GM12878 (cell line): ENCODE results near the gene MEN1. TPM values are rescaled to one million over a fixed set of nuclear protein-coding genes. Genes with fewer than 3 reads are reported as not detected.

ENCODE experiments used
- ATAC-seq: fragments of 200-7000 bp; cut with Tn5 transposase; 3 replicates; pipeline ENCODE4 v1.9.1; 2020; ENCODE audit warnings: mild to moderate bottlenecking, moderate library complexity
- BruUV-seq: library from RNA; stranded (reverse); fragments of 400-500 nt; replicated peaks from 2 replicates; lab custom pipeline; 2021; lab: Mats Ljungman, UMichigan
- CTCF ChIA-PET: fragments of 300-600 bp; sonication (Branson Sonifier 250); formaldehyde crosslinking; extraction: SDS; loops from one replicate; lab custom pipeline; 2021; ENCODE audit warnings: inconsistent platforms; lab: Yijun Ruan, JAX
- POLR2A ChIA-PET: fragments of 350-600 bp; formaldehyde crosslinking; extraction: SDS; loops from one replicate; lab custom pipeline; 2021; ENCODE audit warnings: inconsistent platforms; lab: Charles Lee
- RAD21 ChIA-PET: fragments of 300-600 bp; sonication (Branson Sonifier 250); formaldehyde crosslinking; loops from one replicate; lab custom pipeline; 2023; ENCODE audit warnings: antibody characterized with exemption; ENCODE audit not compliant: unreplicated experiment; lab: Charles Lee
- SMC1A ChIA-PET: fragments of 300-600 bp; sonication (Branson Sonifier 250); formaldehyde crosslinking; loops from one replicate; lab custom pipeline; 2023; ENCODE audit not compliant: unreplicated experiment, uncharacterized antibody; lab: Charles Lee
- DNase-seq: peaks from one replicate; pipeline ENCODE4 v3.0.0-alpha.2; 2011; ENCODE audit warnings: low read depth, low spot score
- FAIRE-seq: peaks from 3 replicates; lab custom pipeline; 2011; peaks lifted over from hg19 to GRCh38; lab: Jason Lieb, UNC
- H2AFZ ChIP-seq: 2 replicates; pipeline ENCODE4 v1.6.0; 2011; ENCODE audit warnings: low read depth, low read length, control low read depth; ENCODE audit not compliant: control insufficient read depth
- H3K27ac ChIP-seq: 2 replicates; pipeline ENCODE4 v1.5.1; 2011; ENCODE audit warnings: control low read depth; ENCODE audit not compliant: control insufficient read depth, insufficient read depth
- H3K27me3 ChIP-seq, 2 experiments: replicated peaks in 1 of 2; 2 replicates each; pipeline versions ENCODE4 v1.6.0 to v1.6.1; 2011; ENCODE audit warnings: low read length in 1 of 2; ENCODE audit not compliant: control insufficient read depth in 2 of 2, insufficient read depth in 2 of 2
- H3K36me3 ChIP-seq, 2 experiments: 2 replicates each; pipeline ENCODE4 v1.5.1; 2011; ENCODE audit warnings: low read length in 1 of 2; ENCODE audit not compliant: control insufficient read depth in 2 of 2, insufficient read depth in 2 of 2
- H3K4me1 ChIP-seq: 2 replicates; pipeline ENCODE4 v1.6.1; 2011; ENCODE audit warnings: mild to moderate bottlenecking, low read length, moderate library complexity, mixed read lengths; ENCODE audit not compliant: control insufficient read depth, insufficient read depth
- H3K4me2 ChIP-seq: 2 replicates; pipeline ENCODE4 v1.6.0; 2011; ENCODE audit warnings: control low read depth; ENCODE audit not compliant: control insufficient read depth, insufficient read depth
- H3K4me3 ChIP-seq: fragments of 200-600 bp; sonication (generic); 2 replicates; pipeline ENCODE4 v1.5.1; 2016
- H3K79me2 ChIP-seq: 2 replicates; pipeline ENCODE4 v1.6.0; 2011; ENCODE audit warnings: low read length; ENCODE audit not compliant: control insufficient read depth, insufficient read depth
- H3K9ac ChIP-seq: 2 replicates; pipeline ENCODE4 v1.8.0; 2011; ENCODE audit warnings: low read length, control low read depth, mixed read lengths; ENCODE audit not compliant: control insufficient read depth, insufficient read depth
- H3K9me3 ChIP-seq: replicated peaks from 3 replicates; pipeline ENCODE4 v1.5.1; 2011; ENCODE audit warnings: mild to moderate bottlenecking, low read length; ENCODE audit not compliant: control insufficient read depth, insufficient read depth
- H4K20me1 ChIP-seq: 2 replicates; pipeline ENCODE4 v1.6.0; 2011; ENCODE audit not compliant: control insufficient read depth, insufficient read depth
- ATF3 ChIP-seq: IDR thresholded peaks from 2 replicates; pipeline ENCODE4 v1.6.1; 2011; ENCODE audit warnings: low read depth, mild to moderate bottlenecking, low read length, moderate library complexity, borderline replicate concordance; ENCODE audit errors: extremely low read depth
- EED ChIP-seq: sonication (generic); IDR thresholded peaks from 2 replicates; pipeline ENCODE4 v1.6.1; 2016; ENCODE audit warnings: antibody characterized with exemption, low read depth
- ELK1 ChIP-seq: IDR thresholded peaks from 2 replicates; pipeline ENCODE4 v1.6.1; 2012; ENCODE audit warnings: low read depth, low read length, improper control_type of control experiment
- KLF5 ChIP-seq: fragments of 450-650 bp; IDR thresholded peaks from 2 replicates; pipeline ENCODE4 v1.6.1; 2014; ENCODE audit warnings: mild to moderate bottlenecking; ENCODE audit not compliant: partially characterized antibody
- MTA3 ChIP-seq: IDR thresholded peaks from 2 replicates; pipeline ENCODE4 v1.6.1; 2012; ENCODE audit warnings: low read length, inconsistent platforms, borderline replicate concordance
- RCOR1 ChIP-seq: conservative IDR thresholded peaks from 2 replicates; pipeline ENCODE4 v1.6.1; 2012; ENCODE audit warnings: low read depth, low read length, improper control_type of control experiment
- WGBS: methylation state at CpG from one replicate; pipeline ENCODE4 v1.1.6; 2016; ENCODE audit warnings: low lambda C conversion rate; ENCODE audit not compliant: insufficient replicate concordance, insufficient coverage; ENCODE audit errors: missing lambda C conversion rate; 5-methylcytosine and 5-hydroxymethylcytosine counted together
- in situ Hi-C: fragments of 300-500 bp; cut with MboI; formaldehyde crosslinking; loops from 9 replicates; pipeline ENCODE4 v1.14.3; 2018; ENCODE audit warnings: mixed read lengths
- intact Hi-C: fragments of 100-400 bp; cut with micrococcal nuclease; formaldehyde crosslinking; loops from one replicate; pipeline ENCODE4 v1.14.2; 2022; ENCODE audit not compliant: unreplicated experiment
- polyA plus RNA-seq, 11 experiments: library from polyadenylated mRNA; depleted of rRNA in 4 of 11; unstranded in 6 of 11; stranded (reverse) in 5 of 11; fragments of >200 nt; fragmentation: Nextera tagmentation in 4 of 11; fragmentation: Illumina TruSeq in 1 of 11; extraction: Ambion mirVana in 4 of 11; extraction: Trizol in 1 of 11; gene quantifications; 1 replicate in 1 of 11; 2 replicates in 10 of 11; pipeline versions ENCODE4 v1.2.1 to v1.2.3, GENCODE V29; 2011 to 2016; ENCODE audit warnings: inconsistent platforms in 2 of 11, missing spikeins in 2 of 11, low read depth in 1 of 11
- total RNA-seq, 4 experiments: library from RNA; depleted of rRNA in 3 of 4; stranded (reverse); fragments of >200 nt in 3 of 4; fragmentation: Illumina TruSeq in 1 of 4; extraction: Trizol in 1 of 4; gene quantifications; 2 replicates each; pipeline versions ENCODE4 v1.2.1 to v1.2.3, GENCODE V29; 2013 to 2021

Gene MEN1
- total and polyA plus RNA-seq, 10 of the 15 experiments (the other 5 are each of a cell fraction or from before 2014, with no cell fraction given), result 2.5 to 39.7 (median 20.7) TPM

- Histone ChIP-seq H3K27me3 (no peaks in the 10 kb centered on the region), H3K9me3 (no peaks in the 10 kb centered on the region), H3K27ac (no peak overlapping the region), H3K9ac (no peak overlapping the region), H3K79me2 (no peaks in the 10 kb centered on the region), H3K4me2 (no peak overlapping the region), H3K36me3 (no peaks in the 10 kb centered on the region; a peak in 1 of 4 replicates), H2AFZ (no peak overlapping the region), H3K4me3 (no peak overlapping the region), H4K20me1 (no peaks in the 10 kb centered on the region), H3K4me1 (no peaks in the 10 kb centered on the region)
- in situ Hi-C loops, result no loop called here
- intact Hi-C loops, result no loop called here
- SMC1A ChIA-PET, result no interaction called here
- 79% methylated on average over 21 of the region's 21 CpGs for whole genome bisulfite sequencing
- CTCF ChIA-PET, result interaction anchor here (0.7 to 1.1 kb wide), 2 partner anchors 11 to 16 kb away, joined by 3 read pairs; partner anchors contain the start of gene RASGRP2
- FAIRE-seq, result no peak
- RAD21 ChIA-PET, result interaction anchor here (0.5 kb wide), 1 partner anchor 272 kb away, joined by 3 read pairs; no protein-coding TSS in a partner anchor
- DNase-seq, result no peak
- ATAC-seq, result no peak
- no TSS peak for BruUV-seq
- POLR2A ChIA-PET, result no interaction called here
- TF ChIP-seq KLF5, result no peak
These were observed 55.3 kb downstream of the MEN1 start for GRCh38 chr11:64754919-64755662.

- Histone ChIP-seq H3K4me2 (no peak overlapping the region), H2AFZ (no peak overlapping the region), H4K20me1 (no peaks in the 10 kb centered on the region), H3K36me3 (no peaks in the 10 kb centered on the region), H3K4me1 (no peaks in the 10 kb centered on the region), H3K9ac (no peak overlapping the region), H3K27ac (no peak overlapping the region), H3K79me2 (no peaks in the 10 kb centered on the region), H3K9me3 (no peaks in the 10 kb centered on the region)
- ATAC-seq (no peak), DNase-seq (no peak), FAIRE-seq (no peak)
- ChIA-PET POLR2A (no interaction called here), SMC1A (no interaction called here), CTCF (no interaction called here)
- in situ Hi-C loops (no loop called here), intact Hi-C loops (no loop called here)
- BruUV-seq, result no TSS peak
- TF ChIP-seq ELK1 (no peak), RCOR1 (no peak), EED (no peak), MTA3 (no peak), ATF3 (no peak)
- TF ChIP-seq, all 136 proteins: peak for 0
- Histone ChIP-seq H3K27me3 (no peaks in the 10 kb centered on the region), H3K4me3 (no peak overlapping the region)
- RAD21 ChIA-PET, result no interaction called here
- WGBS, result 72% methylated on average over 20 of the region's 26 CpGs
These were observed 56.0 kb downstream of the MEN1 start for GRCh38 chr11:64754124-64754918.
